Loucy (cell line): ENCODE measurements around the gene TSHZ2.

Experiments used
- H2AFZ ChIP-seq: fragments of 200-600 bp; sonication (generic); 2 replicates; pipeline ENCODE4 v1.6.0; 2016; ENCODE audit warnings: antibody characterized with exemption, mild to moderate bottlenecking, low read length, moderate library complexity
- H3F3A ChIP-seq: fragments of 200-600 bp; 2 replicates; pipeline ENCODE4 v1.6.0; 2016; ENCODE audit warnings: antibody characterized with exemption, low read depth, mild to moderate bottlenecking
- H3K27me3 ChIP-seq: fragments of 200-600 bp; sonication (generic); 2 replicates; pipeline ENCODE4 v1.6.1; 2014; ENCODE audit warnings: low read length, mild to moderate bottlenecking; ENCODE audit not compliant: insufficient read depth, poor library complexity, severe bottlenecking
- H3K36me3 ChIP-seq: fragments of 200-600 bp; sonication (generic); 2 replicates; pipeline ENCODE4 v1.6.1; 2016; ENCODE audit warnings: low read length; ENCODE audit not compliant: insufficient read depth
- H3K4me1 ChIP-seq: fragments of 200-600 bp; sonication (generic); 2 replicates; pipeline ENCODE4 v1.5.1; 2014; ENCODE audit warnings: low read length, mild to moderate bottlenecking; ENCODE audit not compliant: insufficient read depth, poor library complexity, severe bottlenecking
- H3K4me2 ChIP-seq: fragments of 200-600 bp; sonication (generic); 2 replicates; pipeline ENCODE4 v1.6.0; 2014; ENCODE audit warnings: antibody characterized with exemption, low read length, low read depth, mild to moderate bottlenecking; ENCODE audit not compliant: poor library complexity, severe bottlenecking
- H3K4me3 ChIP-seq: fragments of 200-600 bp; sonication (generic); 2 replicates; pipeline ENCODE4 v1.5.1; 2014; ENCODE audit warnings: low read length, mild to moderate bottlenecking, mixed read lengths; ENCODE audit not compliant: poor library complexity, severe bottlenecking
- H3K79me2 ChIP-seq: fragments of 200-600 bp; sonication (generic); 2 replicates; pipeline ENCODE4 v1.6.1; 2014; ENCODE audit warnings: low read length; ENCODE audit not compliant: insufficient read depth
- H3K9ac ChIP-seq: fragments of 200-600 bp; sonication (generic); 2 replicates; pipeline ENCODE4 v1.6.0; 2014; ENCODE audit warnings: mild to moderate bottlenecking, low read depth, low read length, moderate library complexity; ENCODE audit not compliant: poor library complexity, severe bottlenecking
- H3K9me2 ChIP-seq: fragments of 200-600 bp; sonication (generic); replicated peaks from 2 replicates; pipeline ENCODE4 v1.6.1; 2016; ENCODE audit warnings: low read depth, low read length, mixed read lengths
- H3K9me3 ChIP-seq: fragments of 200-600 bp; sonication (generic); 2 replicates; pipeline ENCODE4 v1.6.1; 2014; ENCODE audit warnings: mild to moderate bottlenecking, antibody characterized with exemption, low read length, low read depth; ENCODE audit not compliant: insufficient read depth
- H4K20me1 ChIP-seq: fragments of 200-600 bp; sonication (generic); 2 replicates; pipeline ENCODE4 v1.6.0; 2014; ENCODE audit warnings: antibody characterized with exemption, low read length, mild to moderate bottlenecking; ENCODE audit not compliant: insufficient read depth, poor library complexity, severe bottlenecking
- CTCF ChIP-seq: fragments of 200-600 bp; sonication (generic); conservative IDR thresholded peaks from 2 replicates; pipeline ENCODE4 v1.5.1; 2014; ENCODE audit warnings: mild to moderate bottlenecking, antibody characterized with exemption, low read length
- EZH2phosphoT487 ChIP-seq: fragments of 200-600 bp; IDR thresholded peaks from 2 replicates; pipeline ENCODE4 v1.6.1; 2018; ENCODE audit warnings: antibody characterized with exemption, mild to moderate bottlenecking, moderate library complexity, borderline replicate concordance

The TSHZ2 gene

GRCh38 chr20:53260168-53260567 is 288.0 kb downstream of the TSHZ2 start:
- Histone ChIP-seq H3F3A (no peaks in the 10 kb centered on the region), H3K4me1 (no peaks in the 10 kb centered on the region), H3K9me3 (no peaks in the 10 kb centered on the region), H3K79me2 (no peaks in the 10 kb centered on the region), H2AFZ (no peak overlapping the region), H4K20me1 (no peaks in the 10 kb centered on the region), H3K27me3 (no peaks in the 10 kb centered on the region), H3K36me3 (no peaks in the 10 kb centered on the region), H3K4me3 (no peak overlapping the region), H3K4me2 (no peak overlapping the region), H3K9ac (no peak overlapping the region), H3K9me2 (no peaks in the 10 kb centered on the region)
- TF ChIP-seq CTCF: no peak
- TF ChIP-seq EZH2phosphoT487: no peak

GRCh38 chr20:53260591-53260990 is 288.4 kb downstream of the TSHZ2 start:
- Histone ChIP-seq H3K79me2 (no peaks in the 10 kb centered on the region), H3K9me3 (no peaks in the 10 kb centered on the region), H3K9me2 (no peaks in the 10 kb centered on the region), H3K4me2 (no peak overlapping the region), H2AFZ (no peak overlapping the region), H3K4me3 (no peak overlapping the region), H3K4me1 (no peaks in the 10 kb centered on the region), H3F3A (no peaks in the 10 kb centered on the region), H3K36me3 (no peaks in the 10 kb centered on the region), H3K9ac (no peak overlapping the region), H3K27me3 (no peaks in the 10 kb centered on the region), H4K20me1 (no peaks in the 10 kb centered on the region)
- TF ChIP-seq CTCF: no peak
- TF ChIP-seq EZH2phosphoT487: no peak

GRCh38 chr20:53262365-53262764 is 290.2 kb downstream of the TSHZ2 start:
- no peaks in the 10 kb centered on the region for H3K36me3 ChIP-seq
- TF ChIP-seq EZH2phosphoT487 (no peak), CTCF (no peak)

More at GRCh38 chr20:53262365-53262764, 290.2 kb downstream of the TSHZ2 start:
- H3K79me2 ChIP-seq: no peaks in the 10 kb centered on the region
- no peaks in the 10 kb centered on the region for H3K27me3 ChIP-seq
- no peaks in the 10 kb centered on the region for H3F3A ChIP-seq
- no peaks in the 10 kb centered on the region for H4K20me1 ChIP-seq
- H3K9me3 ChIP-seq: no peaks in the 10 kb centered on the region
- no peak overlapping the region for H2AFZ ChIP-seq
- H3K9ac ChIP-seq: no peak overlapping the region
- H3K4me1 ChIP-seq: no peaks in the 10 kb centered on the region
- no peak overlapping the region for H3K4me3 ChIP-seq
- no peaks in the 10 kb centered on the region for H3K9me2 ChIP-seq
- H3K4me2 ChIP-seq: no peak overlapping the region
